ENCODE results near the gene TDRKH.

Gene TDRKH, protein sequence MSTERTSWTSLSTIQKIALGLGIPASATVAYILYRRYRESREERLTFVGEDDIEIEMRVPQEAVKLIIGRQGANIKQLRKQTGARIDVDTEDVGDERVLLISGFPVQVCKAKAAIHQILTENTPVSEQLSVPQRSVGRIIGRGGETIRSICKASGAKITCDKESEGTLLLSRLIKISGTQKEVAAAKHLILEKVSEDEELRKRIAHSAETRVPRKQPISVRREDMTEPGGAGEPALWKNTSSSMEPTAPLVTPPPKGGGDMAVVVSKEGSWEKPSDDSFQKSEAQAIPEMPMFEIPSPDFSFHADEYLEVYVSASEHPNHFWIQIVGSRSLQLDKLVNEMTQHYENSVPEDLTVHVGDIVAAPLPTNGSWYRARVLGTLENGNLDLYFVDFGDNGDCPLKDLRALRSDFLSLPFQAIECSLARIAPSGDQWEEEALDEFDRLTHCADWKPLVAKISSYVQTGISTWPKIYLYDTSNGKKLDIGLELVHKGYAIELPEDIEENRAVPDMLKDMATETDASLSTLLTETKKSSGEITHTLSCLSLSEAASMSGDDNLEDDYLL

DNA sequence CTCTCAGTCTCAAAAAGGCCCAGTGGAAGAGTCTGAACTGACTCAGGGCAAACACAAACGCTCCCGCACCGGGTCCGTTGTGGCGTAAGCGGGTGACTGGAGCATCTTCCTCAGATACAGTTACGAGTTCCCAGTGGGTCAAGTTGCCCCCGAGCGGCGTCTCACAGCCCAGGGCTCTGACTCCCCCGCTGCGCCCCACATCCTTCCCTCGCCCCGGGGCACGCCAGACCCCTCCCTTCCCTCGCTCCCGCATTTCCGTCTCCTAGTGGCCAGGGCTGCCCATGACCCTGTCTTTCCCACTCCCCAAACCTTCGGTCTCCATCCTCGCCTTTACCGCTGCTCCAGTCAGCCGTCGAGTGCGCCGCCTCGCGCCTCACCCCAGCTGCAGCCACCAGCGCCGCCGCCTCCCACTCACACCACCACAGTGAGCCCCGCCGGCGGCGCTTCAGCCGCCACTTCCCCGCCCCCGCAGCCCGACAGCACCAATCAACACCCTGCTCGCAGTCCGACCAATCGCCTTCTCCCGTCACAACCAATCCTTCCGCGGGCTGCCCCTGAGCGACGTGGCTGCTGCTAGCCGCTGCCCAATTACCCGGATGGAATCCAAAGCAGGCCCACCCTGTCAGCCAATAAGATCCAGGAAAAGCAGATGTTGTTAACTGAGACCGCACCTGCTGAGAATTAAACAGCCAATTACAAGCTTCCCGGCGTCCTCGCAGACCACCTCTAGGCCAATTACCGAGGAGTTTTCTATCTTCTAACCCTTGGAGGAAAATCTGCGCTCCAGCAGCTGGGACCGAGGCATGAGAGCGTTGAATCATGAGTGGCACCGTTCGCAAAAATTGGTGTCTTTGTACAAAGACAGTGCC, at the start of gene TDRKH:
TDRKH (minus strand) TSS at position 430 of the 869 bp plus-strand sequence. CDS start 7,478 bp downstream, outside the sequence.
- DNase-seq, result peak; percentile 99

DNA sequence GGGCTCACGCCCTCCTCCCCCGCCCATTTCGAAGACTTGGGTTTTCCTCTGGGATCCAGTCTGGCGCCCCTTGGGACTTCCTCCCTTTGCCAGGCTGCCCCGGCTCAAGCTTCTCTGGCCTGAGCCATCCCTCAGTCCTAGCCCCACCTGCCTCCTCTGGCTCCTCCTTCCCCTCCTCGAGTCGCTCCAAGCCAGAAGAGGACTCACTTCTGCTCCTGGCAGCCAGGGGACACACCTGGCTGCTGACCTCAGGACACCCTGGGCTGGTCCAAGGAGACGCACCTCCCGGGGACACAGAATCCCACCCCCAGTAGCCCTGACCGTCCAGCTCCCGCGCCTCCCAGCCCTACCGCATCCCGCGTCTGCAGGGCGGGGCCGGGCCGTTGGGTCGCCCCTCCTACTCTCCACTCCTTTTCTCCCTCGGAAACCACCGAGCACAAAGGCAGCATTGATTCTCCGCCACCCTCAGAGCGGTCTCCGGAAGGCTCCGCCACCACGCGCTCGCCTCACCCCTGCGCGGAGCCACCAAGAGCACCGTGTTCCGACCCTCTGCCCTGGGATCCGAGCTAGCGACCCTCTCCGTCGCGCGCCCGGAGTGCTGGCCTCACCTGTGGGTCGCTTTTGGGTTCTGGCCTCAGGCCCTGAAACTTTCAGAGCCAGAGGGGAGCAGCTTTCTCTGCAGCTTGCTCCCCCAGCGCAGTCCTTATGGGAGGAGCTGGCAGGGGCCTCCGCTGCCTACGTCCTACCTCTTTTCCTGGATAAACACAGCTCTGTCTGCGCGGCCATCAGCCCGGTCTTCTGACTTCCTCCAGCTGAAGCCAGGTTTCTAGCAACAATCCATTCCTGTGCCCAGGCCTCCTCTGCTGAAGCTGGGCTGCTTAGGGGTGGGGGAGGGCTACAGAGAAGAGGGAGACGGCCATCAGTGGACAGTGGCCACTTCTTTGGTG, 49.4 kb upstream of the TDRKH start, which contains the start of gene C2CD4D:
C2CD4D (minus strand) TSS at position 364 of the 947 bp plus-strand sequence. CDS start 831 bp downstream, outside the sequence.
- DNase-seq, result peak; percentile 73

DNA sequence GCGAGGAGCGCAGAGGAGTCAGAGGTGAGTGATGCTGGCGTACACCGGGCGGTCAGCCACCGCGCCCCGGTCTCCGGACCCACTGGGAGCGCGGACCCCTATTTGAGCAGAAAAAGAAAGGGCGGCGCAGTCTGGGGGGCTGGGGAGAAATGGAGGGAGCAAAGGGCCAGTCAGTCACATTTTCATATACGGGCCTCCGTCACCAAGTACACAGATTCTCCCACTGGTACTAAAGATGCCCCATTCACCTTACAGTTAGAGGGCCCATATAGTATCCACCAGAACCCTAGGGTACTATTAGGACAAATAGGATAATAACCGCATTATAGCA, 48.7 kb upstream of the TDRKH start:
- DNase-seq, result no peak

DNA sequence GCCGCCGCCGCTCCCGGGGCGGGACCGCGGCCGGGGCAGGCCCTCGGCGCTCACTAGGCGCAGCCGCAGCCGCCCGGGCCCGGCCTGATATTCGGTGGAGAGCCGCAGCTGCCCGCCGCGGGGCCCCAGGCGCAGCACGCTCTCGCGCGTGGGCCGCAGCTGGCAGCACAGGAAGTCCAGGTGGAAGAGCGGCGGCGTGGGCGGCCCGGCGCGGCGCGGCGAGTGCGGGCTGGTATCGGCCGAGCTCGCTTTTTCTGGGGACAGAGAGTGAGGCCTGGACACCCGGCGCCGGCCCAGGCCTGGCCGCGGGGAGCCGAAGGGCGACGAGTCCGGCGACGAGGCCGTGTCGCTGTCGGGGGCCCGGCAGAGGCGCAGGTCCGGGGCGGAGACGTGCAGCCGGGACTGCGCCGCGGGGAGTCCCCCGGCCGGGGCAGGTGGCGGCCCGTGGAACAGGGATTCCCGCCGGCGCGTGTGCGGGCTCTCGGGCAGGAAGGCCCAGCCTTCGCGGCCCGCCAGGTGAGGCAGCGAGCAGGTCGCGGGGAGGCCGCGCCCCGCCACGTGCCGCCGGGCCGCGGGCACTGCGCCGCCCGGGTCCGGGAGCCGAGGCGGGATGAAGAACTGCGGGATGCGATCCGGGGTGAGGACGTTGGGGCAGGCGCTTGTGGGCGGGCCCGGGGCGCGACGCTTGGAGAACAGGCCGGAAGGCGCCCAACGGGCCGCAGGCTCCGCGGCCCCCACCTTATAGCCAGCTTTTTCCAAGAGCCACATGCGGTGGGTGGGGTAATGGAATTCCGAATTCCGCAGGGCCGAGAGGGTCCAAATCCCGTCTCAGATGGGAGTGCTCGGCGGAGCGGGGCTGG, 48.2 kb upstream of the TDRKH start:
- no peak for DNase-seq

DNA sequence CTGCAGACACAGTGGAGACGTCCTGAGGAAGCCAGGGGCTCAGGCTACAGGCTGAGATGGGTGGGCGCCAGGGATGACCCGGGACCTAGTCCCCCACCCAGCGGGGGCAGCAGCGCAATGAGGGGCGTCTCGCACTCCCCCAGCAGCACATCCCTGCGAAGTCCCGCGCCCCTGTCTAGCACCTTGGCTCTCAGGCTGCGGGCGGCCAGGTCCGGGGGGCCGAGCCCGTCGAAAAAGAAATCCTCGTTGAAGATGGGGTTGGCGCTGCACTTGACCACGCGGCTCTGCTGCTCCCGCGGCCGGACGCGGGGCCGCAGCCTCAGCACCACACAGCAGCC, 47.6 kb upstream of the TDRKH start:
- DNase-seq, result no peak

DNA sequence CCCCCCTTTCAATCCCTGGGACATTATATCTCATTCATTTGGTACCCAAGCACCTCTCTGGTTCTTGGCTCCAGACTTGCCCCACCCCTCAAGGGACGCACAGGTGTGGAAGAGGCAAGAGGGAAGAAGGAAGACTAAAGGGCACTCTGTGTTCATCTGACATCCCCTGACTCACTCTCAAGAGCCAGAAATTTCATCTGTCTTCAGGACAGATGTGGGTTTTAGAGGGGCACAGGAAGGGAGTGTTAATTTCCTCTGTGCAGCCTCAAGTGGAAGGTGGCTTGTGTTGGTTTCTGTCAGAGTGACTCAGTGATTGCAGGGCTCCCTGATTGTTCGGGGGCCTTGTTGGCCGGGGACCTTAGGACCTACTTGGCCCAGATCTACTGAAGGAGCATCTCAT, 46.9 kb upstream of the TDRKH start:
- no peak for DNase-seq

DNA sequence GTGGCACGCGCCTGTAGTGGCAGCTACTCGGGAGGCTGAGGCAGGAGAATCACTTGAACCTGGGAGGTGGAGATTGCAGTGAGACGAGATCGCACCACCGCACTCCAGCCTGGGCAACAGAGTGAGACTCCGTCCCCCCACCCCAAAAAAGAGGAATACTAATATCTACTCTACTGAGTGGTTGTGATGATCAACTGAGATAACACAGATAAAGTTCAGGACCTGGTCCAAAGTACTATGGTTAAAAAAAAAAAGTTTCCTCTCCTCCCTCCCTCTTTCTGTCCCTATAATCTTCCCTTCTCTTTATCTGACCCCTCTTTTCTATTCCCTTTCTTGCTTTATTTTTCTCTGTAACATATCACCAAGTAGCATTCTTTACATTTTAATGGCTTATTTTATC, 45.3 kb upstream of the TDRKH start:
- no peak for DNase-seq

DNA sequence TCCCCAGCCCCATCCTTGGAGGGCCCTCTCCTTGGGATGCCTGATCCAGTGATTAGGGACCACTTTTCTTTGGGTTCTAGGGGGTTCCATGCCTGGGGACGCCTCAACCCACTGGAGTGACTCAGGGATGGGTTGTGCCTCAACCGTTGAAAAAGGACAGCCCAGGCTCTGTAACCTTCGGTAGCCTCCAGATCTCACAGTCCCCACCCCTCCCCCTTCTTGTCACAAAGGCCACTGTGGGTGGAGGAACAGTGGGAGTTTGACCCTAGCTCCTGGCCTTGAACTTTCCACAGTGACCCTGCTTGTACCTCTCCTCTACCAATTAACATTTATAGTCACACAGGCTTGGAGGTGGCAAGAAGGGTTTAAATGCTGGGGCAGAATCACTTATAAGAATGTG, 43.9 kb upstream of the TDRKH start:
- DNase-seq, result no peak

DNA sequence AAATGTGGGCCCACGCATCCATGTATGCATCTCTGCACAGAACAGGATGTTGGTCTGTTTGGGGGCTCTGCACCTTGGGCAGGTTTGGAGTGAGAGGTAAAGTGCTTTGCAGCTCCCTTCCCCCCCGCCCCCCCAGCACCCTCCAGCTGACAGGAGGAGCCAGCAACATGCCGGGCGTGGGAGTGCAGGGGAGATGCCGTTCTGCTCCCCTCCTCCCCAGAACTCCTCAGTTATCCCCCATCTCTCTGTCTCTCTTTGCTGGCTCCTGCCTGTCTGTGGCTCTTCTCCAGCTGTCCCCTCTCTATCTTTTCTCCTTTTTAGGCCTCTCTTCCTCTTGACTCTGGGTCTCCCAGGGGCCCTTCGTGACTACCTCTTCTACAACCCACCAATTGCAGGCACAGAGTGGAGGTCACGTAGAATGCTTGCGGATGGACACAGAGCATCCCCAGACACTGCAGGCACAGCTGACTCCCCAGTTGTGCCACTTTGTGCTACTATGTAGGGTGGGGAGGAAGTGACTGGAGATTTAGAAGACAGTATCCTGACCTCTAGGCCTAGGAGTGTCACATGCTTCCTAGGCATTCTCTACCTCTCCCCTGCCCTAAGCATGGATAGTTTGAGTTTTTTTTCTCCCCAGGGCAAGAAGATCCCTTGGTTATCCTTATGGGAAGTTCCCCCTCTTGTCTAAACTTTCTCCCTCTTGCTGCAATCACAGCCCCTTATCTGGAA, 43.0 kb upstream of the TDRKH start:
- DNase-seq, result no peak

DNA sequence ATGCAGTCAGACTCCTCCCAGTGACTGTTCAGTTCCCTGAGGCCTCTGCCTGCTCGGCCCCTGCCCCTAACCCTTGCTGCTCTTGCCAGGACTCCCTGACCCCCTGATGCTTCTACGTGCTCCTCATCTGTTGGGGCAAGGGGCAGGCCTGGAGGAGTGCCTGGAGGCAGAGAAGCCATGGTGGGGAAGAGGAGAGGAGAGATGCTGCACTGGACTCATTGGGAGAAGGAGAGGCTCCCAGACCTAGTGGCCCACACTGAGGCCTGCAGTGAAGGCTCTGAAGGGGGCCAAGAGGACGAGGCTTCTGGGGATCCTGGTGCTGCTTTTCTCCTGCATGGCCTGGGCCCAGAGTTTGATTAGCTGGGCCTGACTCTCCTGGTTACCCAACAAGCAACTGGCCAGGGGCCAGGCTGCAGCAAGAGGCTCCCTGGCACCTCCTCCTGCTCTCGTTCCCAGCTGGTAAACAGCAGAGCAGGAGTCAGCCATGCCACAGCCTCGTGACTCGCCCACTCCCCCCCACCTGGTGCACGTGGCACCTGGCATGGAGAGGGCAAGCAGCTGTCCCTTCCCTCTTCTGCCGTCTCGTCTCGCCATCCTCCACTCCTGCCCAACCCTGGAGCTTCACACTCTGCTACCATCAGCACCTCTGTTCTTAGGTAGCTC, 42.1 kb upstream of the TDRKH start:
- DNase-seq, result no peak

DNA sequence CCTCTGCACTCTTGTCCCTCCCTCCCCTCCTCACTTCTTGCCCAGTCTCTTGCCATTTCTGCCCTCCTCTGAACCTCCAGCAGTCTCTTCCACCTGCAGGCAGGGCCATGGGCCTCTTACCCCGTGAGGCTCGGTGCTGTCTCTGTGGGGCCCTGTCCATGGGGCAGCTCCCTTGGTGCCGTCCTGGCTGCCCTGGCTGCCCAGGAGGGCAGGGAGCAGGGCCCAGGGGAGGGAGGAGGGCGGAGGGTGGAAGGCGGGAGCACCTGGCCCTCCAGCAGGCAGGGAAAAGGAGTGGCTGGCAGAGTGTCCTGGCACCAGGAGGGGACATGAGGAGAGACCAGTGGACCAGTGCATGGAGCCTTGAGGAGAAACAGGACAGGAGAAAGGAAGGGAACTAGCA, 41.3 kb upstream of the TDRKH start, which contains the start of gene RORC:
RORC (minus strand) TSS at position 198 of the 400 bp plus-strand sequence; CDS start at position 160, 38 bp downstream.
- DNase-seq, result no peak

DNA sequence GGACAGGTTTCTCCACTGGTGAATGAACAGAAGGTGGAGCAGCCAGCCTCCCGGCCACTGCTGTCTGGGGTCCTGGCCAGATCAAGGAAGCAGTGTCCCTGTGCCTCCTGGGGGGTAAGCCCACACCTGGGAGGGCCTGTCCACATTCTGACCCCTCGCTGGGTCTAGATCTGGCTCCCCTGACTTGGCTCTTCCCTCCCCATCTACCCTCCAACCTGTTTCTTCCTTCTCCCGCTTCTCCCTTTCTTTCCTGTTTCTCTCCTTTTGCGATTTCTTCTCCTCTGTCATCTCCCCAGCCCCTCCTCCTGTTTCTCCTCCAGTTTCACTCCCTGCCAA, 40.9 kb upstream of the TDRKH start:
- no peak for DNase-seq

DNA sequence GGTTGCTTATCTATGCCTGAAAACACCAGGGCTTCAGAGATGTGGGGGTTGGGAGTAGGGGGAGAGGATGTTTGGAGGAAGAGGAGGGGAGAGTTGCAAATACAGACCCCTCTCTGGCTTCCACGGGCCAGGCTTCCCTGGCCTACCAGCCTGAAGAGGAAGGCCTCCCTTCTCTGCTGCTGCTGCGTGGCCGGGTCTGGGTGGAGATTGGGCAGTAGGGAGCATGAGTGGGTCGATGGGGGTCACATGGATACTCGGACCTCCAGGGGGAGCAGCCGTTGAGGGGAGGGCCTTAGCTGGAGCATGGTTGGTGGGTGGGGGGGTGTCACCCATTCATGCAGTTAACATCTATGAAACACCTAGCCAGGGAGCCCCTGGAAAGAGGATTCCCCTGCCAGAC, 39.8 kb upstream of the TDRKH start:
- no peak for DNase-seq

DNA sequence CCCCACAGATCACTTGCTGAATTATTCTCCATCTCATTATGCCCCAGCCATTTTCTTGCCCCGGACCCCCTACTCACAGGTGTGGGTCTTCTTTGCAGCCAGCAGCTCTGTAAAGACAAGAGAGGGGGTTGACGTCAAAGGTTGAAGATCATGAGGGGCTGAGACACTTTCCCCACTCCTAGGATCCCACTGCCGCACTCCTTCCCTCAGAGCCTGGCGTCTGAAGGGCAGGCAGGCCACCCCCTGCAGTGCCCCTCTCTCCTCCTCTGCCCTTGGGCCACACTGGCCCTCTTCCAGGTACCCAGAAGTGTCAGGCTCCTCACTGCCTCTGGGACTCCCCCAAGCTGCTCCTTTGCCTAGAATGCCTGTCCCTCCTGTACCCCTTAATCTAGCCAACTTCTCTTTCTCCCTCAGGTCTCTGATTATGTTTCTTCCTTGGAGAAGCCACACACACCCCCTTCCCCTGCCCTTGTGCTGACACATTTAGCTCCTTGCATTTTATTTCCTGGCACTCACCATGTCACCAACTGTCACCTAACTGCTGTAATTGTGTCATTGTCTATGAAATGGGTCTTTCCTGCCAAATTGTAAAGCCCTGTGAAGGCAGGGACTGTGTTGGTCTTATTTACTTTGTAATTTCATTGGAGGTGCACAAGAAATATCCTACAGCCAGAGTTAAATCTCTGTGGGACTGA, 39.2 kb upstream of the TDRKH start:
- DNase-seq, result no peak

DNA sequence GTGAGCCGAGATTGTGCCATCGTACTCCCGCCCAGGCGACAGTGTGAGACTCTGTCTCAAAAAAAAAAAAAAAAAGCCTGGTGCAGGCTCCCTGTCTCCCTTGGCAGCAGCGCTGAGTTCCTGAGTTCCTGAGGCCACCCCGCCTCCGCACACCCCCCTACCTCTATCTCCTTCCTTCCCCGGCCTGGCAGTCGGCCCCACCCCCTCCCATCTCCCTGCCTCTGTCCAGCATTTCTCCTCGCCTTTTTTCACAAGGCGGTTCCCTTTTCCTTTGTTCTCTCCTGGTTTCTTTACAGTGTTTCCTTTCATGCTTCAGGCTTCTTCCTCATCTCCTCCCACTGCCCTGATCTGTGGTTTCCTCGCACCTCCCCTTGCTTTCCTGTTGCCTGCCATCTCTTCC, 38.6 kb upstream of the TDRKH start:
- DNase-seq, result peak; percentile 61

DNA sequence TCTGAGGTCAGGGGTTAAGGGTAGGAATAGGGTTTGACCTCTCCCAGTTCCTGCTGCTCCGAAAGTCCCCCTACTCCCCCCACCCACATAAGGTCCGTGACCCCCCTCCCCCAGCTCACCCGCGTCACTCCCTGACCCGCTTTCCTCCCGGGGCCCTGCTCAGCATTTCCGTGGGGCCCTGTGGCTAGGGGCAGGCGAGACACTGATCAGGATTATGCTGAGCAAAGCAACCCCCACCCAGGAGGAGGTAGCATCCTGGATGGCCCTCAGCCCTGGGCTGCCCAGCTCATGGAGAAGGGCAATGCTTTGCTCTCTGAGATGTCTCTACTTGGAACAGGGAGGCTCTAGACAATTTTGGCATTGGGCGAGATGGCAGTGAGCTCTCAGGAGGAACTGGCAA, 37.6 kb upstream of the TDRKH start:
- DNase-seq, result no peak

DNA sequence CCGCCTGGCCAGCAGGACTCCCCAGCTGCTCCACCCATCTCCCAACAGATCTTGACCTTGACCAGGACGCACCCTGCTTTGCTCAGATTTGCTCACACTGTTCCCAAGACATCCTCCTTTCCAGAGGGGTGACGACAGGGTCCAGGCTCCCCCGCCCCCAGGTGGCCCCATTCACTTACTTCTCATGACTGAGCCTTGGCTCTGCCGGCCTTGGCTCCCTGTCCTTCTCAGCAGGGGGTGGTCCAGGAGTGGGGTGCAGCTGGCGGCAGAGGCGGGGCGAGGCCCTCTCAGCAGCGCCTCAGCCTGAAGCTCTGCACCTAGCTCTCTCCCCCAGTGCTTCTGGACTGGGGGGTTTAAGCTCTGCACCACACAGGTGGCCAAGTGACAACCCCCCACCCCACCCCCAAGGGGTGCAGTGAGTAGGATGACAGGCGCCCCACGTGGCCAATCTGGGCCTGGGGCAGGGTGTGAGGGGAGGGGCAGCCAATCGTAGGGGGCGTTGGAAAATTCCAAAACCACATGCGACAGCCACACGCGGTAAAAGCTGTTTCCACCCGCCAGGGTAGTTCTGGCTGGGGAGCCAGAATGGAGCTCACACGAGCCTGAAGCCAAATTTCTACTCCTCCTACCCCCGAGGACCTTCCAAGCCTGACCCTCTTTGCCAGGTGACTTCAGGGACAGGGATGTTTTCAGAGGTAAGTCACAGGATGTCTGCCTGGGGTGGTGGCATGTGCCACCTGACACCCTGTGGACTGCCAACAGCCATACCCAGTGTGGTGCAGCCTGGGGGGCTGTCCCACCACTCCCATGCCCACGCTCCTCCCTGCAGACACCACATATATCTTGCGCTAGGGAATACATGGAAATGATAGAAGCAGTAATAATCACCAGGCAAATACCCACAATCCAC, 35.7 kb upstream of the TDRKH start:
- DNase-seq, result peak; percentile 51

DNA sequence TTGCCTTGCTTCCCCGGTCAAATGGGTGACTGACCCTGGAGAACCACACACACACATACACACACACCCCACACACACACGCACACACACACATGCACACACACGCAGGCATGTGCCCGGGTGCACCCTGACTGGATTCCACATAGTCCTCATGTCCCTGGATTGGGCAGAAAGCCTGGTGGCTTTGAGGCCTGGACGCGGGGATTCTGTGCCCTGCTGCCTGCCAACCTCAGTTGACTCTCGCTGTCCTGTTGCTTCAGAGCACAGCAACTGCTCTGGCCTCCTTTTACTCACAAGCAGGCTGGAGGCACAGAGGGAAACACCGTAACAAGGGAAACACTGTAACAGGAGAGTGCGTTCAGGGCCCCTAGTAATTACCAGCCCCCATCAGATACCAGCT, 34.9 kb upstream of the TDRKH start:
- no peak for DNase-seq

DNA sequence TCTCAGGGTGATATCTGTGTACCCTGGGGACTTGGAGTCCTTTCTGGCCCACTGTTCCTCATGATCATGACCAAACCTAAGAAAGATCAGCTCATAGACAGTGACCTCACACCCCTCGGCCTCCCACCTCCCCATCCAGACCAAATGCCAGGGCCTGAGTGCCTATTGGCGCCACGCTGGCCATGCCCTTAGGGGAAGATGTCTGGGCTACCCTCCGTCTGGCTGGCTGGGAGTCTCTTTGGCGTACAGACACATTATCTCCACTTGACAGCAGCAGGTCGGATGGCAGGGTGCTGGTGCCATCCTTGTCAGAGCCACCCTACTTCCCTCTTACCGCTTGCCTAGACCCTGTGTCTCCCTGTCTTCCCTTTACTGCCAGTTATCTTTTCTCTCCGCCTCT, 32.9 kb upstream of the TDRKH start:
- DNase-seq, result no peak
